Renal cortex interstitium (tissue), 11 donors: Measurements from ENCODE around the gene E2F1. TPM values are rescaled to one million over a fixed set of nuclear protein-coding genes. Genes with fewer than 3 reads are reported as not detected.
A peak's percentile ranks its signal among the peaks of the same experiment; 100 is the strongest.
"Not testable (repeated sequence)": the region's sequence is repeated elsewhere in the genome, so short reads cannot be mapped to it uniquely, and the experiment has no call there.

Experiments used
- DNase-seq, 11 donors: peaks; one replicate each; pipeline ENCODE4 v3.0.0-alpha.2; 2013; ENCODE audit warnings: low read depth in 9 of 11, low spot score in 4 of 11; ENCODE audit errors: extremely low read depth in 1 of 11
- polyA plus RNA-seq, 3 donors: library from polyadenylated mRNA; unstranded; fragments of 120-200 nt; gene quantifications; one replicate each; pipeline ENCODE4 v1.2.1, GENCODE V29; 2013; ENCODE audit not compliant: insufficient read length in 3 of 3

The E2F1 gene
- polyA plus RNA-seq, 3 donors = 10.7 to 15.6 (median 12.1) TPM

- DNase-seq = peak; percentile 75 to 95 (median 87)
Measured at GRCh38 chr20:33719989-33720709, 34.0 kb upstream of the E2F1 start, which contains the start of gene PXMP4. PXMP4 (minus strand) TSS chr20:33720310; CDS start chr20:33720207, 103 bp downstream.

- DNase-seq = no peak
Measured at GRCh38 chr20:33719277-33719988, 33.2 kb upstream of the E2F1 start.

- no peak for DNase-seq
Measured at GRCh38 chr20:33716498-33716897, 30.3 kb upstream of the E2F1 start.

GRCh38 chr20:33713865-33714367 is 27.7 kb upstream of the E2F1 start:
- DNase-seq = no peak

GRCh38 chr20:33711446-33711738 is 25.2 kb upstream of the E2F1 start:
- DNase-seq = no peak

- no peak for DNase-seq
Measured at GRCh38 chr20:33710681-33711445, 24.7 kb upstream of the E2F1 start.

GRCh38 chr20:33709905-33710541 is 23.8 kb upstream of the E2F1 start:
- DNase-seq = no peak

- DNase-seq = no peak
Measured at GRCh38 chr20:33709398-33709797, 23.2 kb upstream of the E2F1 start.

GRCh38 chr20:33707668-33708067 is 21.5 kb upstream of the E2F1 start:
- no peak for DNase-seq

- no peak for DNase-seq
Measured at GRCh38 chr20:33704197-33704924, 18.2 kb upstream of the E2F1 start.

- DNase-seq = no peak
Measured at GRCh38 chr20:33703498-33704137, 17.4 kb upstream of the E2F1 start.

- DNase-seq = no peak
Measured at GRCh38 chr20:33702861-33703260, 16.7 kb upstream of the E2F1 start.

GRCh38 chr20:33701629-33702450 is 15.7 kb upstream of the E2F1 start:
- DNase-seq = no peak

GRCh38 chr20:33700696-33701441 is 14.7 kb upstream of the E2F1 start:
- DNase-seq = not testable (repeated sequence)

- DNase-seq = not testable (repeated sequence)
Measured at GRCh38 chr20:33698966-33699365, 12.8 kb upstream of the E2F1 start.

- DNase-seq = no peak
Measured at GRCh38 chr20:33697129-33697528, 10.9 kb upstream of the E2F1 start.

- no peak for DNase-seq
Measured at GRCh38 chr20:33696448-33696847, 10.3 kb upstream of the E2F1 start.
